ENCODE measurements around the gene SRD5A3.

The SRD5A3 gene

GRCh38 chr4:55409468-55410171, 63.6 kb downstream of the SRD5A3 start:
- DNase-seq, result no peak

- DNase-seq, result no peak
Observed at GRCh38 chr4:55410431-55410830, 64.4 kb downstream of the SRD5A3 start.

- no peak for DNase-seq
Observed at GRCh38 chr4:55411621-55412020, 65.6 kb downstream of the SRD5A3 start.

GRCh38 chr4:55416176-55416575, 70.1 kb downstream of the SRD5A3 start:
- DNase-seq, result no peak
